Neural progenitor cell (in vitro differentiated cells): ENCODE data around the gene CD99.

Experiments
- CTCF ChIP-seq: fragments of 200-600 bp; sonication (generic); IDR thresholded peaks from 2 replicates; pipeline ENCODE4 v1.5.1; 2017; ENCODE audit warnings: antibody characterized with exemption, mild to moderate bottlenecking
- EZH2 ChIP-seq: fragments of 200-600 bp; sonication (generic); IDR thresholded peaks from 2 replicates; pipeline ENCODE4 v1.6.1; 2017; ENCODE audit warnings: antibody characterized with exemption, mild to moderate bottlenecking, moderate library complexity

- TF ChIP-seq CTCF (no peak), EZH2 (no peak)
Measured at GRCh38 chrX:2685886-2686285, 5.2 kb upstream of the CD99 start.
